Vagina (tissue), 2 donors: ENCODE data around the gene FITM1.

Experiments used
- CTCF ChIP-seq, 3 experiments: fragments of 450-650 bp in 2 of 3; fragments of 200-600 bp in 1 of 3; sonication (generic) in 1 of 3; IDR thresholded peaks; one replicate each; pipeline ENCODE4 v1.5.1; 2017 to 2019; ENCODE audit warnings: antibody characterized with exemption in 3 of 3, mild to moderate bottlenecking in 2 of 3, moderate library complexity in 2 of 3
- POLR2A ChIP-seq, 2 donors: fragments of 450-650 bp; IDR thresholded peaks; one replicate each; pipeline ENCODE4 v1.6.1; 2017; ENCODE audit warnings: antibody characterized with exemption in 2 of 2, mild to moderate bottlenecking in 2 of 2, moderate library complexity in 2 of 2
- POLR2AphosphoS5 ChIP-seq, 2 donors: sonication (generic); formaldehyde crosslinking; IDR thresholded peaks; one replicate each; pipeline ENCODE4 v1.9.0; 2017; ENCODE audit warnings: antibody characterized with exemption in 2 of 2, mild to moderate bottlenecking in 2 of 2, low read depth in 1 of 2; ENCODE audit not compliant: insufficient read depth in 1 of 2

DNA sequence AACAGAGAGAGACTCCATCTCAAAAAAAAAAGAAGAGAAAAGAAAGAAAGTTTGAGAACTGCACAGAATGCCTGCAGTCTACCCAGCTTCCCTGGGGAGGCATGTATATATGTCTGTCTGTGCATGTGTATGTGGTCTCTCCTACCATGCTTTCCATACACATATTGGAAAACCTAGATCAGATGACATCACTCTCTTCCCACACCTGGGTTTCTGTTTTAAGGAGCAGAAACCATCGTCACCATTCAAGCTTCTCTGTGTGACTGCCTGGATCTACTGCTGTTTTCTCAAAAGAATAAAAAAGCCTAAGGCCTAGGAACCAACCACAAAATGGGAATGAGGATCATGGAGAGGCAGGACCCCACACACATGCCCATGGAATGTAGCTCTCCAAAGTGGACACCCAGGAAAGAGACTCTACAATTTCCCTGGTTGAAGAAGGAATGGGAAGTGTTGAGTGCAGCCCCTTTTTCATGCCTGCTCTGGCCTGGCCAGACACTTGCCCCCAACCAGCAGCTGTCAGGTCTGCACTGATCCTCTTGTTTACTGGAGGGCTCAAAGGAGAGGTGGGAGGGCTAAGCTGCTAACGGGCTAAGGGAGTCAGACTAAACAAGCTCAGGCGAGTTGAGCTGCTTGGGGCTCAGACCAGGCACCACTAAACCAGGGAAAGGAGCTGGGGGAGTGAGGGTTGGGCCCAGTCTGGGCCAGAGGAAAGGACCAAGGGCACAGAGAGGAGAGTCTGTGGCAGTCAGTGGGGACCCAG is 44.1 kb upstream of the FITM1 start:
- TF ChIP-seq CTCF (IDR thresholded peaks at IDR 0.05) = no peak
- TF ChIP-seq POLR2AphosphoS5 (IDR thresholded peaks at IDR 0.05; ENCODE audit: insufficient read depth in 1 of 2, low read depth in 1 of 2) = no peak
- no peak for TF ChIP-seq POLR2A (IDR thresholded peaks at IDR 0.05)
